Neuronal stem cell (in vitro differentiated cells): ENCODE results near the gene NR1I2.
A peak's percentile ranks its signal among the peaks of the same experiment; 100 is the strongest.

ENCODE experiments used
- DNase-seq: peaks from one replicate; pipeline ENCODE4 v3.0.0-alpha.2; 2013; ENCODE audit warnings: low spot score
- H2AFZ ChIP-seq: one replicate; pipeline ENCODE4 v1.6.1; 2013; ENCODE audit warnings: mild to moderate bottlenecking, low read length, inconsistent platforms
- H2AK5ac ChIP-seq: 2 replicates; pipeline ENCODE4 v1.6.1; 2013; ENCODE audit warnings: low read depth, mild to moderate bottlenecking, inconsistent platforms, low read length, moderate library complexity, mixed read lengths
- H2BK120ac ChIP-seq: 2 replicates; pipeline ENCODE4 v1.6.1; 2013; ENCODE audit warnings: low read depth, mild to moderate bottlenecking, inconsistent platforms, low read length, moderate library complexity, mixed read lengths
- H2BK12ac ChIP-seq: one replicate; pipeline ENCODE4 v1.6.1; 2013; ENCODE audit warnings: low read length, inconsistent platforms
- H2BK15ac ChIP-seq: 2 replicates; pipeline ENCODE4 v1.6.1; 2013; ENCODE audit warnings: mild to moderate bottlenecking, low read length, inconsistent platforms, mixed read lengths
- H2BK5ac ChIP-seq: one replicate; pipeline ENCODE4 v1.6.1; 2013; ENCODE audit warnings: inconsistent platforms, mild to moderate bottlenecking, low read length, moderate library complexity
- H3K14ac ChIP-seq: one replicate; pipeline ENCODE4 v1.6.1; 2013; ENCODE audit warnings: low read length, inconsistent platforms
- H3K18ac ChIP-seq: 2 replicates; pipeline ENCODE4 v1.6.1; 2013; ENCODE audit warnings: low read length, inconsistent platforms
- H3K23ac ChIP-seq: 2 replicates; pipeline ENCODE4 v1.6.1; 2013; ENCODE audit warnings: low read depth, mild to moderate bottlenecking, mixed read lengths, low read length, inconsistent platforms; ENCODE audit not compliant: poor library complexity
- H3K27ac ChIP-seq: replicated peaks from 3 replicates; pipeline ENCODE4 v1.5.1; 2013; ENCODE audit warnings: low read length, inconsistent platforms
- H3K27me3 ChIP-seq, 3 experiments: 2 replicates each; pipeline ENCODE4 v1.6.1; 2013; ENCODE audit warnings: low read length in 3 of 3, mild to moderate bottlenecking in 2 of 3, inconsistent platforms in 1 of 3, low read depth in 1 of 3, mixed read lengths in 1 of 3, moderate library complexity in 1 of 3; ENCODE audit not compliant: control insufficient read depth in 3 of 3, insufficient read depth in 3 of 3
- H3K36me3 ChIP-seq, 2 donors: replicated peaks in 1 of 2; 2 replicates each; pipeline ENCODE4 v1.6.1; 2013; ENCODE audit warnings: low read length in 2 of 2; ENCODE audit not compliant: control insufficient read depth in 2 of 2, insufficient read depth in 2 of 2
- H3K4ac ChIP-seq: 2 replicates; pipeline ENCODE4 v1.6.1; 2013; ENCODE audit warnings: inconsistent platforms, mild to moderate bottlenecking, low read length, moderate library complexity
- H3K4me1 ChIP-seq, 2 donors: 1 replicate in 1 of 2; 2 replicates in 1 of 2; pipeline ENCODE4 v1.6.1; 2013; ENCODE audit warnings: low read length in 2 of 2, low read depth in 1 of 2; ENCODE audit not compliant: control insufficient read depth in 2 of 2, insufficient read depth in 1 of 2
- H3K4me2 ChIP-seq: one replicate; pipeline ENCODE4 v1.6.1; 2013; ENCODE audit warnings: mild to moderate bottlenecking, low read length, inconsistent platforms; ENCODE audit not compliant: insufficient read depth, poor library complexity, severe bottlenecking
- H3K4me3 ChIP-seq, 2 donors: 2 replicates each; pipeline ENCODE4 v1.5.1; 2013; ENCODE audit warnings: low read length in 2 of 2, mild to moderate bottlenecking in 2 of 2, inconsistent platforms in 1 of 2, moderate library complexity in 1 of 2
- H3K79me1 ChIP-seq: one replicate; pipeline ENCODE4 v1.6.1; 2013; ENCODE audit warnings: low read depth, mild to moderate bottlenecking, inconsistent platforms, low read length, moderate library complexity
- H3K9ac ChIP-seq: one replicate; pipeline ENCODE4 v1.6.1; 2013; ENCODE audit warnings: mild to moderate bottlenecking, low read depth, low read length, inconsistent platforms; ENCODE audit not compliant: poor library complexity
- H3K9me3 ChIP-seq, 2 donors: replicated peaks in 1 of 2; 2 replicates each; pipeline versions ENCODE3 to v1.6.1; 2013; ENCODE audit warnings: low read length in 2 of 2, mild to moderate bottlenecking in 2 of 2, inconsistent platforms in 1 of 2, low read depth in 1 of 2, mixed read lengths in 1 of 2, moderate library complexity in 1 of 2; ENCODE audit not compliant: control insufficient read depth in 2 of 2, insufficient read depth in 1 of 2
- H4K8ac ChIP-seq: one replicate; pipeline ENCODE4 v1.6.1; 2013; ENCODE audit warnings: low read depth, mild to moderate bottlenecking, inconsistent platforms, low read length, moderate library complexity
- H4K91ac ChIP-seq: one replicate; pipeline ENCODE4 v1.6.1; 2013; ENCODE audit warnings: low read length, low read depth, mild to moderate bottlenecking, inconsistent platforms; ENCODE audit not compliant: poor library complexity
- WGBS, 2 donors: extraction: QIAGEN DNeasy Blood & Tissue Kit; methylation state at CpG; one replicate each; pipeline ENCODE4 v1.1.7; 2013; ENCODE audit warnings: missing lambda C conversion rate in 2 of 2, mixed read lengths in 1 of 2; ENCODE audit not compliant: insufficient read length in 2 of 2, insufficient replicate concordance in 1 of 2; ENCODE audit errors: extremely low coverage in 2 of 2; 5-methylcytosine and 5-hydroxymethylcytosine counted together

Gene NR1I2

DNA sequence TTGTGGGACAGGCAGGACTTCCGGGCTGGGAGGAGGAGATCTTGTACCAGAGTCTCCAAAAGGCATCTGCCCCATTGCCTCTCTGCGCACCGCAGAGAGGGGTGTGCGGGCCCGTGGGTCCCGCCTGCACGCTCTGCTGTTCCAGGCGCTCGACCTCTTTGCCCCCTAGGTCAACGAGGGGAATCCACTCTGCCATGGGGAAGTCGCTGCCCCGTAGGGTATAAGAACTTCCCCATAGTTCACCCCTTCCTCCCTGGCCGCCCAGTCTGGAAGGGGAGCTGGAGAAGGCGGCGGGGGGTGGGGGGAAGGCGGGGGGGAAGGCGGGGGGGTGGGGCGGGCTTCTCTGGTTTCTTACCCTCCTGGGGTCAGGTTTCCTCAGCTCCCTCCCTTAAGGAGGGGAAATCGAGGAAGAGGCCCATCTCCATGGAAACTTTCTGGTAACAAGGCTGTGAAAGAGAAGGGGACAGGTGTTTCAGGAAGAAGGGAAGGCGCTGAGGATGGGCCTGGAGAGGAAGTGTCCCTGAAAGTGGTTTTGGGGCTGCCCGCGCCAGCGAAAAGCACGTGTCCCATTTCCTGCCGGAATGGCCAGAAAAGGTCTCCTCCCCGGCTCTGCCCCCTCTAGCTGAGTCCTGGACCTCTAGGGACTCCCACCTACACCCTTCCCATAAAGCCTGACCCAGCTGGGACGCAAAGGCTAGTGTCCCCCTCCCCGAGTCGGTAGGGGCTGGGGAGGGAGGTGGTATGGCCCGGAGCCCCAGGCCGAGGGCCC, 27.5 kb downstream of the NR1I2 start:
- Histone ChIP-seq H3K36me3 (no peaks in the 10 kb centered on the region), H2BK5ac (no peak overlapping the region), H2AK5ac (peak overlapping the region; percentile 56), H4K8ac (no peak overlapping the region), H3K27ac (no peak overlapping the region), H2BK15ac (no peak overlapping the region), H3K14ac (no peak overlapping the region), H3K4me3 (no peak overlapping the region), H3K79me1 (no peaks in the 10 kb centered on the region), H3K18ac (peak overlapping the region; percentile 74), H3K9ac (no peak overlapping the region), H2BK120ac (no peak overlapping the region), H4K91ac (no peak overlapping the region), H3K4me2 (no peak overlapping the region), H2BK12ac (no peak overlapping the region), H3K9me3 (no peaks in the 10 kb centered on the region), H3K27me3 (peaks cover 0 to 33% (median 0%) of the 10 kb centered on the region in 3 experiments), H3K4me1 (no peaks in the 10 kb centered on the region), H3K4ac (no peak overlapping the region), H2AFZ (no peak overlapping the region), H3K23ac (peak overlapping the region; percentile 87)
- no CpG with 5 or more reads among the region's 31 CpGs for WGBS, 2 donors
- no peak for DNase-seq

- peak overlapping the region; percentile 78 for H3K18ac ChIP-seq
- H2BK12ac ChIP-seq, result peak overlapping the region; percentile 63
- H3K9me3 ChIP-seq, result no peaks in the 10 kb centered on the region
- H3K9ac ChIP-seq, result no peak overlapping the region
- H4K91ac ChIP-seq, result no peak overlapping the region
- no peaks in the 10 kb centered on the region for H3K36me3 ChIP-seq
- DNase-seq, result no peak
- peak overlapping the region; percentile 62 for H2AFZ ChIP-seq
- H3K4me2 ChIP-seq, result no peak overlapping the region
- H3K27ac ChIP-seq, result no peak overlapping the region
- no peaks in the 10 kb centered on the region for H3K79me1 ChIP-seq
- no CpG with 5 or more reads among the region's 33 CpGs for WGBS, 2 donors
- no peak overlapping the region for H4K8ac ChIP-seq
- H3K4me1 ChIP-seq, result no peaks in the 10 kb centered on the region
- no peak overlapping the region for H2BK120ac ChIP-seq
- H3K27me3 ChIP-seq, result peaks cover 0 to 33% (median 0%) of the 10 kb centered on the region in 3 experiments
- peak overlapping the region in 1 of 2 donors; percentile 49 for H3K4me3 ChIP-seq
- H3K23ac ChIP-seq, result peak overlapping the region; percentile 87
- peak overlapping the region; percentile 44 for H2AK5ac ChIP-seq
- no peak overlapping the region for H2BK5ac ChIP-seq
- H3K14ac ChIP-seq, result no peak overlapping the region
- no peak overlapping the region for H3K4ac ChIP-seq
- no peak overlapping the region for H2BK15ac ChIP-seq
Measured at GRCh38 chr3:119810018-119810435, 28.1 kb downstream of the NR1I2 start.

- H3K36me3 ChIP-seq, result no peaks in the 10 kb centered on the region
- H3K4ac ChIP-seq, result no peak overlapping the region
- H2BK12ac ChIP-seq, result no peak overlapping the region
- H3K4me1 ChIP-seq, result peaks cover 0 to 2% of the 10 kb centered on the region in 2 donors
- no peak overlapping the region for H3K27ac ChIP-seq
- peaks cover 0 to 33% (median 0%) of the 10 kb centered on the region in 3 experiments for H3K27me3 ChIP-seq
- no CpG with 5 or more reads among the region's 8 CpGs for WGBS, 2 donors
- H3K79me1 ChIP-seq, result no peaks in the 10 kb centered on the region
- no peak overlapping the region for H3K14ac ChIP-seq
- H2BK15ac ChIP-seq, result peak overlapping the region; percentile 31
- H3K18ac ChIP-seq, result peak overlapping the region; percentile 25
- no peak overlapping the region for H3K9ac ChIP-seq
- H4K91ac ChIP-seq, result no peak overlapping the region
- H2AK5ac ChIP-seq, result no peak overlapping the region
- no peak overlapping the region for H4K8ac ChIP-seq
- no peak overlapping the region for H3K23ac ChIP-seq
- H3K4me3 ChIP-seq, result no peak overlapping the region
- no peaks in the 10 kb centered on the region for H3K9me3 ChIP-seq
- no peak for DNase-seq
- H3K4me2 ChIP-seq, result no peak overlapping the region
- no peak overlapping the region for H2AFZ ChIP-seq
- no peak overlapping the region for H2BK120ac ChIP-seq
- no peak overlapping the region for H2BK5ac ChIP-seq
Measured at GRCh38 chr3:119812491-119813058, 30.7 kb downstream of the NR1I2 start.

DNA sequence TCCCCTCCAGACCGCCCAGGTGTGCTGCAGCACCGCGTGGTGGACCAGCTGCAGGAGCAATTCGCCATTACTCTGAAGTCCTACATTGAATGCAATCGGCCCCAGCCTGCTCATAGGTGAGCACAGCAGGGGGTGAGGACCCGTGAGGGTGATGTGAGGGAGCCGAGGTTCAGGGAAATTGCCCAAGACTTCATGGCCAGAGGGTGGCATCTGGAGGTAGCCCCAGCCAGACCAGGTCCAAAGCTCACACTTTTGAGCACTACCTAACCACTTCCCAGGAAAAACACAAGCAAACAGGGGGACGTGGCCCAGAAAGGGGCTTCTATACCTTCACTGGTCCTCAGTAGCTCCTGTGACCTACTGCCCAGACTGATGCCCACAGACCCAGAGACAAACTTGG, 33.8 kb downstream of the NR1I2 start:
- no peak overlapping the region for H4K8ac ChIP-seq
- H2AK5ac ChIP-seq, result no peak overlapping the region
- H2BK120ac ChIP-seq, result no peak overlapping the region
- no peaks in the 10 kb centered on the region for H3K79me1 ChIP-seq
- no peak overlapping the region for H2BK15ac ChIP-seq
- WGBS, 2 donors, result no CpG with 5 or more reads among the region's 8 CpGs
- H3K4me2 ChIP-seq, result no peak overlapping the region
- H2BK12ac ChIP-seq, result no peak overlapping the region
- H3K4me1 ChIP-seq, result peaks cover 0 to 4% of the 10 kb centered on the region in 2 donors
- DNase-seq, result no peak
- H3K14ac ChIP-seq, result no peak overlapping the region
- H3K4ac ChIP-seq, result no peak overlapping the region
- no peak overlapping the region for H3K27ac ChIP-seq
- H3K9me3 ChIP-seq, result no peaks in the 10 kb centered on the region
- H2BK5ac ChIP-seq, result no peak overlapping the region
- peaks cover 0 to 14% (median 0%) of the 10 kb centered on the region in 3 experiments for H3K27me3 ChIP-seq
- no peak overlapping the region for H3K23ac ChIP-seq
- peak overlapping the region in 1 of 2 donors; percentile 65 for H3K4me3 ChIP-seq
- no peak overlapping the region for H4K91ac ChIP-seq
- H3K36me3 ChIP-seq, result no peaks in the 10 kb centered on the region
- no peak overlapping the region for H2AFZ ChIP-seq
- peak overlapping the region; percentile 6 for H3K18ac ChIP-seq
- no peak overlapping the region for H3K9ac ChIP-seq
